ENCODE measurements around the gene TMEM236.
A peak's percentile ranks its signal among the peaks of the same experiment; 100 is the strongest.

The TMEM236 gene

GRCh38 chr10:17740668-17741067 lies 11.3 kb upstream of the TMEM236 start:
- H3K9ac ChIP-seq (ENCODE audit: low read depth in 1 of 2, low read length in 2 of 2): no peak overlapping the region
- H3K27me3 ChIP-seq (ENCODE audit: control insufficient read depth in 1 of 2, insufficient read depth in 2 of 2, low read length in 2 of 2): no peaks in the 10 kb centered on the region
- H3K36me3 ChIP-seq (ENCODE audit: control insufficient read depth in 1 of 2, insufficient read depth in 2 of 2, low read length in 2 of 2): no peaks in the 10 kb centered on the region
- H3K4me1 ChIP-seq (ENCODE audit: control insufficient read depth in 1 of 2, insufficient read depth in 2 of 2, low read length in 2 of 2): peaks cover 0 to 11% of the 10 kb centered on the region in 2 donors
- H3K4me3 ChIP-seq (ENCODE audit: low read depth in 1 of 2, low read length in 2 of 2): no peak overlapping the region
- H3K27ac ChIP-seq (ENCODE audit: low read depth, low read length): no peak overlapping the region
- H3K9me3 ChIP-seq (ENCODE audit: control insufficient read depth in 1 of 2, low read length in 2 of 2): no peaks in the 10 kb centered on the region

GRCh38 chr10:17742918-17743317 lies 9.1 kb upstream of the TMEM236 start:
- Histone ChIP-seq H3K27me3 (ENCODE audit: control insufficient read depth in 1 of 2, insufficient read depth in 2 of 2, low read length in 2 of 2) (no peaks in the 10 kb centered on the region), H3K9ac (ENCODE audit: low read depth in 1 of 2, low read length in 2 of 2) (no peak overlapping the region), H3K27ac (ENCODE audit: low read depth, low read length) (no peak overlapping the region), H3K4me3 (ENCODE audit: low read depth in 1 of 2, low read length in 2 of 2) (no peak overlapping the region), H3K36me3 (ENCODE audit: control insufficient read depth in 1 of 2, insufficient read depth in 2 of 2, low read length in 2 of 2) (no peaks in the 10 kb centered on the region), H3K4me1 (ENCODE audit: control insufficient read depth in 1 of 2, insufficient read depth in 2 of 2, low read length in 2 of 2) (peaks cover 0 to 11% of the 10 kb centered on the region in 2 donors), H3K9me3 (ENCODE audit: control insufficient read depth in 1 of 2, low read length in 2 of 2) (no peaks in the 10 kb centered on the region)

- H3K27ac ChIP-seq (ENCODE audit: low read depth, low read length): no peak overlapping the region
- no peaks in the 10 kb centered on the region for H3K36me3 ChIP-seq (ENCODE audit: control insufficient read depth in 1 of 2, insufficient read depth in 2 of 2, low read length in 2 of 2)
- peaks cover 0 to 11% of the 10 kb centered on the region in 2 donors for H3K4me1 ChIP-seq (ENCODE audit: control insufficient read depth in 1 of 2, insufficient read depth in 2 of 2, low read length in 2 of 2)
- no peak overlapping the region for H3K4me3 ChIP-seq (ENCODE audit: low read depth in 1 of 2, low read length in 2 of 2)
- no peaks in the 10 kb centered on the region for H3K27me3 ChIP-seq (ENCODE audit: control insufficient read depth in 1 of 2, insufficient read depth in 2 of 2, low read length in 2 of 2)
- no peaks in the 10 kb centered on the region for H3K9me3 ChIP-seq (ENCODE audit: control insufficient read depth in 1 of 2, low read length in 2 of 2)
- no peak overlapping the region for H3K9ac ChIP-seq (ENCODE audit: low read depth in 1 of 2, low read length in 2 of 2)
Measured at GRCh38 chr10:17743437-17743836, 8.6 kb upstream of the TMEM236 start.

GRCh38 chr10:17744341-17744861 lies 7.6 kb upstream of the TMEM236 start:
- Histone ChIP-seq H3K36me3 (ENCODE audit: control insufficient read depth in 1 of 2, insufficient read depth in 2 of 2, low read length in 2 of 2) (no peaks in the 10 kb centered on the region), H3K27ac (ENCODE audit: low read depth, low read length) (no peak overlapping the region), H3K4me3 (ENCODE audit: low read depth in 1 of 2, low read length in 2 of 2) (no peak overlapping the region), H3K9ac (ENCODE audit: low read depth in 1 of 2, low read length in 2 of 2) (no peak overlapping the region), H3K27me3 (ENCODE audit: control insufficient read depth in 1 of 2, insufficient read depth in 2 of 2, low read length in 2 of 2) (no peaks in the 10 kb centered on the region), H3K4me1 (ENCODE audit: control insufficient read depth in 1 of 2, insufficient read depth in 2 of 2, low read length in 2 of 2) (peaks cover 0 to 11% of the 10 kb centered on the region in 2 donors), H3K9me3 (ENCODE audit: control insufficient read depth in 1 of 2, low read length in 2 of 2) (no peaks in the 10 kb centered on the region)

GRCh38 chr10:17747883-17748550 lies 4.0 kb upstream of the TMEM236 start:
- H3K9me3 ChIP-seq (ENCODE audit: control insufficient read depth in 1 of 2, low read length in 2 of 2): no peaks in the 10 kb centered on the region
- H3K36me3 ChIP-seq (ENCODE audit: control insufficient read depth in 1 of 2, insufficient read depth in 2 of 2, low read length in 2 of 2): no peaks in the 10 kb centered on the region
- H3K27me3 ChIP-seq (ENCODE audit: control insufficient read depth in 1 of 2, insufficient read depth in 2 of 2, low read length in 2 of 2): no peaks in the 10 kb centered on the region
- H3K27ac ChIP-seq (ENCODE audit: low read depth, low read length): no peak overlapping the region
- H3K4me3 ChIP-seq (ENCODE audit: low read depth in 1 of 2, low read length in 2 of 2): no peak overlapping the region
- no peak overlapping the region for H3K9ac ChIP-seq (ENCODE audit: low read depth in 1 of 2, low read length in 2 of 2)
- H3K4me1 ChIP-seq (ENCODE audit: control insufficient read depth in 1 of 2, insufficient read depth in 2 of 2, low read length in 2 of 2): peaks cover 5 to 11% of the 10 kb centered on the region in 2 donors

- no peaks in the 10 kb centered on the region for H3K9me3 ChIP-seq (ENCODE audit: control insufficient read depth in 1 of 2, low read length in 2 of 2)
- no peaks in the 10 kb centered on the region for H3K36me3 ChIP-seq (ENCODE audit: control insufficient read depth in 1 of 2, insufficient read depth in 2 of 2, low read length in 2 of 2)
- H3K4me1 ChIP-seq (ENCODE audit: control insufficient read depth in 1 of 2, insufficient read depth in 2 of 2, low read length in 2 of 2): peaks cover 3 to 5% of the 10 kb centered on the region in 2 donors
- H3K27ac ChIP-seq (ENCODE audit: low read depth, low read length): no peak overlapping the region
- H3K4me3 ChIP-seq (ENCODE audit: low read depth in 1 of 2, low read length in 2 of 2): no peak overlapping the region
- H3K27me3 ChIP-seq (ENCODE audit: control insufficient read depth in 1 of 2, insufficient read depth in 2 of 2, low read length in 2 of 2): no peaks in the 10 kb centered on the region
- no peak overlapping the region for H3K9ac ChIP-seq (ENCODE audit: low read depth in 1 of 2, low read length in 2 of 2)
Measured at GRCh38 chr10:17749890-17750289, 2.1 kb upstream of the TMEM236 start.

- H3K36me3 ChIP-seq (ENCODE audit: control insufficient read depth in 1 of 2, insufficient read depth in 2 of 2, low read length in 2 of 2): no peaks in the 10 kb centered on the region
Measured at GRCh38 chr10:17756557-17757217, 4.7 kb downstream of the TMEM236 start.

GRCh38 chr10:17758200-17758599 lies 6.2 kb downstream of the TMEM236 start:
- no peaks in the 10 kb centered on the region for H3K36me3 ChIP-seq (ENCODE audit: control insufficient read depth in 1 of 2, insufficient read depth in 2 of 2, low read length in 2 of 2)
- no peak overlapping the region for H3K4me3 ChIP-seq (ENCODE audit: low read depth in 1 of 2, low read length in 2 of 2)
- peaks cover 22 to 25% of the 10 kb centered on the region in 2 donors for H3K4me1 ChIP-seq (ENCODE audit: control insufficient read depth in 1 of 2, insufficient read depth in 2 of 2, low read length in 2 of 2)
- H3K9me3 ChIP-seq (ENCODE audit: control insufficient read depth in 1 of 2, low read length in 2 of 2): no peaks in the 10 kb centered on the region
- H3K9ac ChIP-seq (ENCODE audit: low read depth in 1 of 2, low read length in 2 of 2): no peak overlapping the region
- H3K27ac ChIP-seq (ENCODE audit: low read depth, low read length): no peak overlapping the region
- no peaks in the 10 kb centered on the region for H3K27me3 ChIP-seq (ENCODE audit: control insufficient read depth in 1 of 2, insufficient read depth in 2 of 2, low read length in 2 of 2)

More at GRCh38 chr10:17756557-17757217, 4.7 kb downstream of the TMEM236 start:
- Histone ChIP-seq H3K4me1 (ENCODE audit: control insufficient read depth in 1 of 2, insufficient read depth in 2 of 2, low read length in 2 of 2) (peaks cover 23 to 25% of the 10 kb centered on the region in 2 donors), H3K9ac (ENCODE audit: low read depth in 1 of 2, low read length in 2 of 2) (peak overlapping the region in 1 of 2 donors; percentile 35), H3K27ac (ENCODE audit: low read depth, low read length) (peak overlapping the region; percentile 41), H3K4me3 (ENCODE audit: low read depth in 1 of 2, low read length in 2 of 2) (peak overlapping the region; percentile 60 to 62), H3K27me3 (ENCODE audit: control insufficient read depth in 1 of 2, insufficient read depth in 2 of 2, low read length in 2 of 2) (no peaks in the 10 kb centered on the region), H3K9me3 (ENCODE audit: control insufficient read depth in 1 of 2, low read length in 2 of 2) (no peaks in the 10 kb centered on the region)

- Histone ChIP-seq H3K27ac (ENCODE audit: low read depth, low read length) (no peak overlapping the region), H3K9ac (ENCODE audit: low read depth in 1 of 2, low read length in 2 of 2) (no peak overlapping the region), H3K9me3 (ENCODE audit: control insufficient read depth in 1 of 2, low read length in 2 of 2) (no peaks in the 10 kb centered on the region), H3K4me1 (ENCODE audit: control insufficient read depth in 1 of 2, insufficient read depth in 2 of 2, low read length in 2 of 2) (peaks cover 22 to 25% of the 10 kb centered on the region in 2 donors), H3K4me3 (ENCODE audit: low read depth in 1 of 2, low read length in 2 of 2) (peak overlapping the region in 1 of 2 donors; percentile 15), H3K36me3 (ENCODE audit: control insufficient read depth in 1 of 2, insufficient read depth in 2 of 2, low read length in 2 of 2) (no peaks in the 10 kb centered on the region), H3K27me3 (ENCODE audit: control insufficient read depth in 1 of 2, insufficient read depth in 2 of 2, low read length in 2 of 2) (no peaks in the 10 kb centered on the region)
Measured at GRCh38 chr10:17758896-17759295, 6.9 kb downstream of the TMEM236 start.

GRCh38 chr10:17764142-17764541 lies 12.1 kb downstream of the TMEM236 start:
- Histone ChIP-seq H3K4me1 (ENCODE audit: control insufficient read depth in 1 of 2, insufficient read depth in 2 of 2, low read length in 2 of 2) (peaks cover 0 to 3% of the 10 kb centered on the region in 2 donors), H3K4me3 (ENCODE audit: low read depth in 1 of 2, low read length in 2 of 2) (no peak overlapping the region), H3K9ac (ENCODE audit: low read depth in 1 of 2, low read length in 2 of 2) (no peak overlapping the region), H3K27ac (ENCODE audit: low read depth, low read length) (no peak overlapping the region), H3K36me3 (ENCODE audit: control insufficient read depth in 1 of 2, insufficient read depth in 2 of 2, low read length in 2 of 2) (no peaks in the 10 kb centered on the region), H3K9me3 (ENCODE audit: control insufficient read depth in 1 of 2, low read length in 2 of 2) (no peaks in the 10 kb centered on the region), H3K27me3 (ENCODE audit: control insufficient read depth in 1 of 2, insufficient read depth in 2 of 2, low read length in 2 of 2) (no peaks in the 10 kb centered on the region)
